Measurements from ENCODE around the gene CFAP46.

Gene CFAP46

DNA sequence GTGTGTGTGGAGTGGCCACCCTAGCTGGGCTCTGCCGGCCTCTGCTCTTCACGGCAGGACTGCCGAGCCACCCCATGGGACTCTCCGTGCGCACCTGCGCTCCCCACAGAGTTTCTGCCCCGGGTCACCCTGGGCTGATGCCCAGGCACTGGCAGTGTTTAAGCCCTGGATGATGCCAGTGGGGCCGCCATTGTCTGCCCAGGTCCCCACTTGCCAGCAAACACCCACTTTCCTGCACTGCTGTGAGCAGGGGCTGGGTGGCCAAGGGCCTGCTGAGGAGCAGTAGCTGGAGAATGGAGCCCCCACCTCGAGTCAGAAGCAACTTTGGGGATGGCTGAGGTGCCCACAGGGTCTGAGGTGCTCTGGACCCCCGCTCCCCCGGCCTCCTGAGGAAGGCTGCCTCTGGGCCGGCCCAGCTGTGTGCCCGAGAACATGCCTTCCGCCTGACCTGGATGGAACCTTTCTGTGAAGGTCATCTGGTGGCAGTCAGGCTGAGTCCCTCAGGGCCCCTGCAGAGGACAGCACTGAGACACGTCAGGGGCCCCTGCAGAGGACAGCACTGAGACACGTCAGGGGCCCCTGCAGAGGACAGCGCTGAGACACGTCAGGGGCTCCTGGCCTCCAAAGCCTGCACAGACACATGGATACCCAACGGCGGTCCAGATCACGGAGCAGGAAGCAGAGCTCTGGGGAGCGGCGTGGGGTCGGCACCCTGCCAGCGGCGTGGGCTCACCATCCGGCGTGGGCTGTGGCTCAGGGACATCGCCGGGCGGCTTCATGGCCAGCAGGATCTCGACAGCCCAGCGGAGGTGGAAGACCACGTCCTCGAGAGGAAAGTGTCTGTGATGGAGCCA lies 62.0 kb downstream of the CFAP46 start:
- ChIA-PET CTCF (no interaction called here), POLR2A (ENCODE audit: low non-redundant PET) (no interaction called here)
- no peak for DNase-seq (ENCODE audit: low spot score)
- TF ChIP-seq, protein P1, sequence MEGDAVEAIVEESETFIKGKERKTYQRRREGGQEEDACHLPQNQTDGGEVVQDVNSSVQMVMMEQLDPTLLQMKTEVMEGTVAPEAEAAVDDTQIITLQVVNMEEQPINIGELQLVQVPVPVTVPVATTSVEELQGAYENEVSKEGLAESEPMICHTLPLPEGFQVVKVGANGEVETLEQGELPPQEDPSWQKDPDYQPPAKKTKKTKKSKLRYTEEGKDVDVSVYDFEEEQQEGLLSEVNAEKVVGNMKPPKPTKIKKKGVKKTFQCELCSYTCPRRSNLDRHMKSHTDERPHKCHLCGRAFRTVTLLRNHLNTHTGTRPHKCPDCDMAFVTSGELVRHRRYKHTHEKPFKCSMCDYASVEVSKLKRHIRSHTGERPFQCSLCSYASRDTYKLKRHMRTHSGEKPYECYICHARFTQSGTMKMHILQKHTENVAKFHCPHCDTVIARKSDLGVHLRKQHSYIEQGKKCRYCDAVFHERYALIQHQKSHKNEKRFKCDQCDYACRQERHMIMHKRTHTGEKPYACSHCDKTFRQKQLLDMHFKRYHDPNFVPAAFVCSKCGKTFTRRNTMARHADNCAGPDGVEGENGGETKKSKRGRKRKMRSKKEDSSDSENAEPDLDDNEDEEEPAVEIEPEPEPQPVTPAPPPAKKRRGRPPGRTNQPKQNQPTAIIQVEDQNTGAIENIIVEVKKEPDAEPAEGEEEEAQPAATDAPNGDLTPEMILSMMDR (conservative IDR thresholded peaks at IDR 0.05; ENCODE audit: low read depth), result no peak
- H3K27ac ChIP-seq, result no peak overlapping the region

DNA sequence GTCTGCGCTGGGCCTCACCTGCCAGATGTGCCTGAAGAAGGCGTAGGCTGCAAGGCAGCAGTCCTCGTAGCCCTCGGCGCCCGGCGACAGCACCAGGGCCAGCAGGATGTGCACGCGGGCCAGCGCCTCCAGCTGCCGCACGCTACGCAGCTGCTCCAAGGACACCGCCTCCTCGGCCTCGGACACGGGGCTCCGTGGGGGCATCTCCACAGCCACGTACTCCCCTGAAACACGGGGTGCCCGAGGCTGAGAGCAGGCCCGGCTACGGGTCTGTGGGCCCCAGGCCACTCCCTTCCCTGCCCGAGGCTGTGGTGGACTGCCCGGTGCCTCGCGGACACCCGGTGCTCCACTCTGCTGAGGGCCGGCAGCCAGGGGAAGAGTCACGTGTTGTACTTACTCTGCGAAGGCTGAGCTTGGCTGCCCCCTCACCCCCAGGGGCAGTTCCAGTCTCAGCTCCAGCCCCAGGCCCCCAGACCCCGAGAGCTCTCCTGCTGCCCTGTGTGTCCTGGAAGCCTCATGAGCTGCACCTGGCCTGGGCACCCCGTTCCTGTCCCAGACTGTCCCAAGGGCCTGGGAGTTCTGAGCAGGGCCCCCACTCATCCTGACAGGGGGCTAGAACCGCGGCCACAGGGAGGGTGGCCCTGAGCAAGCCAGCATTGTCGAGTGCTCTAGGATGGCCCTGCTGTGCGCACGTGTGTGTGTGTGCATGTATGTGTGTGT lies 62.8 kb downstream of the CFAP46 start:
- DNase-seq (ENCODE audit: low spot score), result no peak
- ChIA-PET POLR2A (ENCODE audit: low non-redundant PET) (no interaction called here), CTCF (no interaction called here)
- TF ChIP-seq, protein P1 (conservative IDR thresholded peaks at IDR 0.05; ENCODE audit: low read depth), result no peak
- no peak overlapping the region for H3K27ac ChIP-seq

DNA sequence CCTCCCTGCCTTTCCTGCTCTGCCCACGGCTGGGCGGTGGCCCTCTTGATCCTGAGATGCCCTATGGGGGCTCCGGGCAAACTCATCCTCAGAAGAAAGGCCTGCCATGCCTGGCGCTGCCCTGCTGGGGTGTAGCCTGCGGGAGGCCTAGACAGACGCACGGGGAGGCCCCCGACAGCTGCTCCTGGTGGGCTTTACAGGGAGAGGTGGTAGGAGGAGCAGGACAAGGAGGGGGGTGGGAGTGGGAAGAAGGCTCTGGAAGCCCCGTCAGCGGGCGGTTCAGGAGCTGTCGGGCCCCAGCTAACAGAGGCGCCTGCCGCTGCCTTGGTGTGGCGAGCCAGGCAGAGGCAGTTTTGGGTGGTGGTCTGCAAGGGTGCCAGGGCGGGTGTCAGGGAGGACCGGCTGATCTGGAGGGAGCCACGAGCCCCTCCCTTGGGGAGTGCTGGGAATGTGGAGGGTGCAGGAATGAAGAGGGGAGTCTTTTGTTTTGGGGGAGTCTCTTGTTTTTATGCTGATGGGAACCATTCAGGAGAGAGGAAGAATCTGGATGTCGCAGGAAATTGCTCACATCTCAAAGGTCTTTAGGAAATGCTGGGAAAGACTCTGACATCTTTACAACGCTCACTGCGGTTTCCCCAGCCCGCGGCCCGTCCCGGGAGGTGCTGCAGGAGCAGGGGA lies 63.5 kb downstream of the CFAP46 start:
- H3K27ac ChIP-seq, result no peak overlapping the region
- TF ChIP-seq, protein P1 (conservative IDR thresholded peaks at IDR 0.05; ENCODE audit: low read depth), result no peak
- ChIA-PET CTCF (interaction anchor here (0.6 kb wide), 1 partner anchor 321 kb away, joined by 3 read pairs; no protein-coding TSS in a partner anchor), POLR2A (ENCODE audit: low non-redundant PET) (no interaction called here)
- DNase-seq (ENCODE audit: low spot score), result no peak

DNA sequence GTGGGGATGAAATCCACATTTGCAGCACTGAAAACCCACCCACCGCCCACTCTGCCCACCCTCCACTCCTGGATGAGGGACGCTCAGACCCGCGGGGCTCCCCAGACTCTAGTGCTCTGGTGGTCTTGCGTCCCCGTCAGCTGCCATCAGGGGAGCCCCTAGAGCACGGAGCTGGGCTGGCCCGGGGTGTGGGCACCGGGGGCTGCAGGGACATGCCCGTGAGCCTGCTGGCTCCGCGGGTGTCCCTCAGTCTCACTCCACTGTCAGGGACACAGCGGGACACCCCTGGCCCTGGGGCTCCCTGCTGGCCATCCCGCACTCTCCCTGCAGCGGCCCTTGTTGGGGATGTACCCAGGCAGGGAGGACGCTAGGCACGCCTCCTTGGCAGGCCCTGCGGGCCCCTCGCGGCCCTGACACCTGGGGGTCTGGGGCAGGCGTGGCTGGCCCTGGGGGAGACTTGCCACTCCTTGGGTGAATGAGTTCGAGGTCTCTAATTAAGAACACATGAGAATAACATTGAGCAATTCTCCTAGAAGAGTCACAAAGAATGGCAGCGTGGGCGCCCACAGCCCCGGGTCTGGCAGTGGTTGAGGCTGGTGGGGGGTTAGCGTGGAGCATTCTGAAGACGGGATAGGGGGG lies 64.2 kb downstream of the CFAP46 start:
- POLR2A ChIA-PET (ENCODE audit: low non-redundant PET), result no interaction called here
- CTCF ChIA-PET, result interaction anchor here (0.6 kb wide), 1 partner anchor 322 kb away, joined by 3 read pairs; no protein-coding TSS in a partner anchor
- no peak overlapping the region for H3K27ac ChIP-seq
- TF ChIP-seq, protein P1 (conservative IDR thresholded peaks at IDR 0.05; ENCODE audit: low read depth), result no peak
- DNase-seq (ENCODE audit: low spot score), result no peak

DNA sequence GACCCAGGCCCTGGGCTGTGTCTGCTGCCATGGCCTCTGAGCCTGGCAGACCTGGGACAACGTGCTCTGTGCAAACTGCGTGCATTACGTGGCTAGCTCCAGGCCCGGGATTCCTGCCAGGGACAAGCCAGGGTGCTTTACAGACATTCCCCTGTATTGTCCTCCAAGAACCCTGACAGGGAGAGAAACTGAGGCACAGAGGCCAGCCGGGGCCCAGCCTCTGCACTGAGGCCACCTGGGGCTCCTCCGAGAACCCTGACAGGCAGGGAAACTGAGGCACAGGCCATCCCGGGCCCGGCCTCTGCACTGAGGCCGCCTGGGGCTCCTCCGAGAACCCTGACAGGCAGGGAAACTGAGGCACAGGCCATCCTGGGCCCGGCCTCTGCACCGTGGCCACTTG lies 64.9 kb downstream of the CFAP46 start:
- H3K27ac ChIP-seq, result no peak overlapping the region
- no peak for DNase-seq (ENCODE audit: low spot score)
- TF ChIP-seq, protein P1 (conservative IDR thresholded peaks at IDR 0.05; ENCODE audit: low read depth), result no peak
- POLR2A ChIA-PET (ENCODE audit: low non-redundant PET), result no interaction called here
- CTCF ChIA-PET, result interaction anchor here (0.6 kb wide), 1 partner anchor 25 kb away, joined by 5 read pairs; no protein-coding TSS in a partner anchor

DNA sequence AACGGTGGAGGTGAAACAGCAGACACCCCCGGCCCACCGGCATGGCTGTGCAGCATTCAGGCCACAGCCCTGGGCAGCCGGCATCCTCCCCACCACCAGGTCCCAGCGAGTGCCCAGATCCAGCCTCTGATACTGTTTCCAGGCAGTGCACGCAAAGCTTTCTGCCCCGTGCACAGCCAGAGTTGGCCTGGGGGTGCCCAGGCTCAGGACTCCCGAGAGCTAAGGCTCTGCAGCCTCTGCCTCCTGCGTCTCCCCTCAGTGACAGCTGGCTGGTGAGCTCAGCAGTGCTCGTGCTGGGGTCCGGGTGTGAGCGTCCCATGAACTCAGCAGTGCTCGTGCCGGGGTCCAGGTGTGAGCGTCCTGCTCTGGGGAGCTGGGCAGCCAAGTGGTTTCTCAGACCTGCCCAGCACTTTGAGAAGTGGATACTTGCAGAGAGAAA lies 65.4 kb downstream of the CFAP46 start:
- TF ChIP-seq, protein P1 (conservative IDR thresholded peaks at IDR 0.05; ENCODE audit: low read depth), result no peak
- no peak for DNase-seq (ENCODE audit: low spot score)
- POLR2A ChIA-PET (ENCODE audit: low non-redundant PET), result no interaction called here
- CTCF ChIA-PET, result interaction anchor here (0.6 kb wide), 1 partner anchor 26 kb away, joined by 5 read pairs; no protein-coding TSS in a partner anchor
- H3K27ac ChIP-seq, result no peak overlapping the region
